ENCODE measurements around the gene PVALEF.

PVALEF gene

DNA sequence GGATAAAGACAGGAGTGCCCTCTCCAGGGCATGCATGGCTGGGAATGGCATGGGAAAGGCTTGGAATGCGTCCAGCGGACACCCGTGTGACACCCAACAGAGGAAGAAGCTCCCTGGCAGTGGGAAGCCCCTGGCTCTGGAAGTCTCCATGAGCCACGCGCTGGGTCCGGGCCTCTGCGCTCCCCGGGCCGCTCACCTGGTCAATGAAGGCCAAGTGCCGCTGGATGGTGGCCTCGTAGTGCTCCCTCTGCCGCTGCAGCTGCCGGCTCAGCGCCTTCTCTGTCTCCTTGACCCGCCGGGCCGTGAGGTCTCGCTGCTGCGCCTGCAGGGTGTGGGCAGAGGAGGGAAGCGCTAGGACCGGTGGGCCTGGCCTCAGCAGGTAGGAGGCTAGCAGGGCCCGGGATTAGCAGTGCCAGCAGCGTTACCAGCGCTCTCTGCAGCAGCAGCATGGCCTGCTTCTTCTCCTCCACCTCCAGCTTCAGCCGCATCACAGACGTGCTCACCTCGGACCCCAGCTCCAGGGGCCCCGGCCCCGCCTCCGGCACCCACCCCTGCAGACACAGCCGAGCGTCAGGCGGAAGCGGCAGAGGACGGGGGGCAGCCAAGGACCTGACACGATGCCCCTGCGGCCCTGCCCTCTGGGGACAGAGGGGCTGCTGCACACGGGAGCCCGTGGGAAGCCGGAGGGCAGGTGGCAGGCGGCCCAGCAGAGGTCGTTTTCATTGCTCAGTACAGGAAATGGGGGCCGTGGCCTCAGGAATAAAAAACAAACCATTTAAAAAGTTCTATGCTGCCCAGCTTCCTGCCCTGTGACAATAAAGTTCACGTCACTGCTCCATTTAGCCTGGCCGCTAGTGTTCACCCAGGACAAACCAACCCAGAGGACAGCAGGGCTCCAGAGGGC, 31.4 kb downstream of the PVALEF start:
- DNase-seq (ENCODE audit: low spot score) = no peak

DNA sequence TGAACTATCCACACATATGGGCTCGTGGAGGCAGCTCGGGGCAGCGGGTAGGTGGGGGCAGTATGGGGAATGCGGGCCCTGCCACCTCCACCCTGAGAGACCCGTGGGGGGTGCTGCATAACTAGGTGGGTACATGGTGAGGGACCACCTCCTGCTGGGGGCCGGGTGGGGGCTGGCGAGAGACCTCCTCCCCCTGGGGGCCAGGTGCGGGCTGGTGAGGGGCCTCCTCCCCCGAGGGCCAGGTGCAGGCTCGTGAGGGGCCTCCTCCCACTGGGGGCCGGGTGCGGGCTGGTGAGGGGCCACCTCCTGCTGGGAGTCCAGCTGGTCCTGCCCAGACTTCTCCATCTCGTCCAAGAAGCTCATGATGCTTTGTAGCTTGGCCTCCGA, 32.1 kb downstream of the PVALEF start:
- DNase-seq (ENCODE audit: low spot score) = no peak

DNA sequence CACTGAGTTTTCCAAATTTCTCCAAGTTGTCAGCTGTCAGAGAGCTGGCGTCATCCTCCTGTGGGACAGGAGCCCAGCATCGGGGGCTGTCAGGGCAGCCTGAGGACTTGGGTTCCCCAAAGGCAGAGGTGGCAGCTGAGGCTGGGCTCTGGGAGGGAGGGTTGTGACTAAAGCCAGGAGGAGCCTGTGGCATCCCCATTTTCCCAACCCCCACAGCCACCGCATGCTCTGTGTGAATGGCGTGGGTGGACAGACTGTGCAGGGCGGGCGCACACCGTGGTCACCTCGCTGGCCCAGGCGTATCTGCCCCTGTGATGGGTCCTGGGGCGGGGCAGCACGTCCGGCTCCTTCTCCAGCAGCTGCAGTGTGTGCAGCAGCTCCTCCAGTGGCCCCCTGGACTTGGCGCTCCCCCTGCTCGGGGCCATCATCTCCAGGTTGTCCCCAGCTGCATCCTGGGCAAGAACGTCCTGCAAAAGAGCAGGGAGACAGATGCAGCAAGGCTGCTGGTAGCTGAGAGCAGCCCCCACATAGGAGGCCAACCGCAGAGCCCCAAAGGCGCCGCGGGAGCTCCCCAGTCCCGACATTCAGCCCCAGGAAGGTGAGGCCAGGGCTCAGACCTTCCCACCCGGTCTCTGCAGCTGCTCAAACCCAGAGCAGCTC, 32.7 kb downstream of the PVALEF start:
- DNase-seq (ENCODE audit: low spot score) = no peak

DNA sequence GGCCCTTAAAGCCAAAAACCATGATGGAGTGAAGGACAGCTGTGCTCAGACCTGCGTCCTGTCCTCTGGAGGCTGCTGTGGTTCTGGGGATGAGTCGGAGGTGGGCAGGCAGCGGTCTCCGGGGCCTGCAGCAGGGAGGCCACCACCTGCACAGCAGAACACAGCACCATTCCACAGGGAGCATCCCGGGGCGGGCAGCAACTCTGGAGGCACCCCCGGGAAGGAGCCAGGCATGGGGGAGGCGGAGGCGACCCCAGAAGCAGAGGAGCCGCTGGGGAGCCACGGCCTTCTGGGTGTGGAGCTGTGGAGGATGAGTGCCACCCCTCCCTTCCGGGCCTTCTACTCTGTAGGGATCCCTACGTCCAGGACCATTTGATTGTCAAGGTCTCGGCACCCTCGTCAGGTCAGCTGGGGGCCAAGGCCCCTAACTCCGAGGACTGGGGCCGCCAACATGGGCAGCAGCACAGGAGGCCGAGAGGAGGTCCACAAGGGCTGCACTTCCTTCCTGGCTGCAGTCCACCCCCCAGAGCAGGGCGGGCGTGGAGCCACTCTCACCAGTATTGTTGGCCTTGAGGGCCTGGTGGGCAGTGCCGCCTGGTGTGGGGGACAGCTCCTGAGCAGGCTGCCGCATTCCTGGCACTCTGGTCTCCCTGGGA, 33.6 kb downstream of the PVALEF start:
- DNase-seq (ENCODE audit: low spot score) = no peak

DNA sequence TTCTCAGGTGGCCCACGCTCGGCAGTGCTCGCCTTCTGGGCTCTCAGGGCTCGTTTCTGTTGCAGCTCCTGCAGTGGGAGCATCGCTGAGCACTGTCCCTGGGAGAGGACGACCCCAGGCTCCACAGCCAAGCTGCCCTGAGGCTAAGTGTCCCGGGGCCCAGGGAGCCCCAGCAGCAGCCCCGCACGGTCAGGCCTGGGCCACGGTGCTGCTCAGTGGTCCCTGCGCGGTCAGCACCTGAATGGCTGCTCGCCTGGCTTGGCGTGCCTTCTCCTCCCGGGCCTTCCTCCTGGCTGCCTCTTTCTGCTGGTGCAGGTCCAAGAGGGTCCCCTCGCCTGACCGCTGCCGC, 34.1 kb downstream of the PVALEF start:
- no peak for DNase-seq (ENCODE audit: low spot score)

DNA sequence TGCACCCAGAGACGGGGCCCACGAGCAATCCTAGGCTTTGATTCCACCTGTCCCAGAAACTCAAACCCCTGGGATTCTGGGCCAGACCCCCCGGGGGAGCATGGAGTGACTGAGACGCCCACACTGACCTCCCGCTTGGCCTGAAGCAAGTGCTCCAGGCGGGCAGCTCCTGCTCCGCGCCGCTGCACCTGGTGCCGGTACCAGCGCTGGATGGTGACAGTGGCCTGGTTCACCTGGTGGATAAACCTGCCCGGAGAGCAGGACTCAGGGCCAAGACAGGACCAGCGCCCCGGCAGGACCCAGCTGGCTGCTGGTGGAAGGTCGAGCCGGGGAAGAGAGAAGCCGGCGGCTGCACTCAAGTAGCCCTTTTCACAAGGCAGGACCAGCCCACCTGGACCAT, 34.9 kb downstream of the PVALEF start:
- no peak for DNase-seq (ENCODE audit: low spot score)

DNA sequence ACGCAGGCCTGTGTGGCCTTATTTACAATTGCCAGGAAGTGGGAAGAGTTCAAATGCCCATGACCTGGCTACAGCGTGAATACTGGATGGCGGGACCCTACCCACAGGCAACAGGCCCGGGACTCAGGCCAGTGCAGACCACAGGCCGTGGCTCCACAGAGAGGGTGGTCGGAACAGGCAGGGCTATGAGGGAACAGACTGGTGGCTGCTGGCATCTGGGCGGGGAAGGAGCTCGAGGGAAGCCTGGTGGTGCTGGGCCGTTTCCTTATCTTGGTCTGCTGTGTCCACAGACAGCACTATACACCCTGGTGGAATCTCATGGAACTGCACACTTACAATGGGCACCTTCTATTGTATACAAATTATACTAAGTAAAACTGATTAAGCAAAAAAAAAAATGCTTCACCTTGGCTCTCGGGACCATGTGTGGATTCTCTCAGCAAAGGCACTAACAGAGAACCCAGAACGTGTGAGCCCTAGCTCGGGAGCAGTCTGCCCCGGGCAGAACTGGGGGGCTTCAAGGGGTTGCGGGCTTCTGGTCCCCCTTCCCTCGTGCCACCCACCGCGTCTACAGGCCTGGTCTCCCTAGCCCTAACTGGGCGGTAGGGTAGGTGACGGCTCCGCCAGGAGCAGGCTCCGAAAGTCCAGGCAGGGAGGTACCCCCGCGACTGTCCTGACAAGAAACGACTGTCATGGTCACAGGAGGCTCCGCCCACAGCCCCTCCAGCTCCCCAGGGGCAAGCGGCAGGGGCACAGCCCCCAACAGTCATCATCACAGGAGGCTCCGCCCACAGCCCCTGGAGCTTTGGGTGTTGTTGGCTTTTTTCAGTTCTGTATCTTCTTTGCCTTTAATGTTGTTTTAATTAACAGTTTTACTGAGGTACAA, 35.6 kb downstream of the PVALEF start:
- peak; percentile 32 for DNase-seq (ENCODE audit: low spot score)

DNA sequence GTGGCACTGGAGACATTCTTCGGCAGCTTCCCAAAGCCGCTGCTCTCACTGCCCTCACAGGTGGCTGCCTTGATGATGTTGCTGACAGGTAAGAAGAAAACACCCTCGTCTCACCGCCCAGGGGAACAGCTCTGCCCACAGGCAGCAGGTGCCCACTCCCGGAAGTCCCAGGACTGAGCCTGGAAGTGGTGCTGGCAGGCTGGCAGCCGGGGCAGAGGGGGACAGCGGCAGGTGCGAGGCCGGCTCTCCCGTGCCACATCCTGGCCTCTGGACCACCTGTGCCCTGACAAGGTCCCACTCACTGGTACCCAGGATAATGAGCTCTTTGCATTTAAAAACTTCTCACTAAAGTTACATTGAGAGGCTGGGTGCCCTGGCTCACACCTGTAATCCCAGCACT, 37.0 kb downstream of the PVALEF start:
- no peak for DNase-seq (ENCODE audit: low spot score)

DNA sequence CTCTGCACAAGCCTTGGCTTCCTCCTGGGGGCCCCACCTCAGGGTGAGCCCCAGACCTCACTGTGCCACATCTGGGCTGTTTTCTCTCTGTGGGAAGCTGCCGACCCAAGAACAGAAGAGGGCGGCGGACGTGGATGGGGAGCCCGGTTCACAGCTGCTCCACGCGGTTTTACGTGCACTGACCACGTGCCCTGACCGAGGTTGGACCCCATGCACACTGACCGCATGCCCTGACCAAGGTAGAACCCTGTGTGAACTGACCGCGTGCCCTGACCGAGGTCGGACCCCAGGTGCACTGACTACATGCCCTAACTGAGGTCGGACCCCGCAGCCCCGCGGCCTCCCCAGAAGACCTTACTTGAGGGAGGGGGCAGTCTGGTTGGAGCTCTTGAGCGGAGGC, 37.8 kb downstream of the PVALEF start:
- DNase-seq (ENCODE audit: low spot score) = no peak

DNA sequence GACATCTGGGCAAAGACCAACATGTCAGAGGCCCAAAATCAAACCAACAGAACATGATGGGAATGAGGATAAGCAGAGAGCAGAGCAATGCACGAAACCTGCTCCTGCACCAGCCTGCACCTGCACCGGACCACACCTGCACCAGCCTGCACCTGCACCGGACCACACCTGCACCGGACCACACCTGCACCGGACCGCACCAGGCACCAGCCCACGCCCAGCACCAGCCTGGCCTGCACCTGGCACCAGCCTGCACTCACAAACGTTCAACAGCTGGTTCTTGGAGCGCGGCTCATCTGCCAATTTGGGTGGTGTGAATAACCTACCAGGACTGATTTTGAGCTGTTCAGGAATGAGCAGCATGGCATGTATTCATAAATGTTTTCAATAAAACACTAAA, 39.3 kb downstream of the PVALEF start:
- DNase-seq (ENCODE audit: low spot score) = no peak

DNA sequence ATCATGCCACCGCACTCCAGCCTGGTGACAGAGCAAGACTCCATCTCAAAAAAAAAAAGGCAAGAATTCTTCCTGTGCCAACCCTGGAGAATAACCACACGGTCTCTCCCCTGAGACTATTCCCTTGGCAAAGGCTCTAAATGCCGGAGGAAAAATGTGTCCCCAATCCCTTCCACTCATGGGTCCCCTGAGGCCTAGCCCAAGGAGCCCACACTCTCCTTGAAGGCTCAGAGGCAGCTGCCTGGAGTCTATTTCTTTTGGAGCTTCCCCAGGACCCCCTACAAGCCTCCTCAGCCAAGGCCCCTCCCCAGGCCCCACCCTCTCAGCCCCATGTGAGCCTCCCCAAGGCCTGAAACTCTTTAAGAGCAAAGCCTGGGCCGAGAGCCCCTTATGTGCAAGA, 40.9 kb downstream of the PVALEF start:
- DNase-seq (ENCODE audit: low spot score) = no peak

DNA sequence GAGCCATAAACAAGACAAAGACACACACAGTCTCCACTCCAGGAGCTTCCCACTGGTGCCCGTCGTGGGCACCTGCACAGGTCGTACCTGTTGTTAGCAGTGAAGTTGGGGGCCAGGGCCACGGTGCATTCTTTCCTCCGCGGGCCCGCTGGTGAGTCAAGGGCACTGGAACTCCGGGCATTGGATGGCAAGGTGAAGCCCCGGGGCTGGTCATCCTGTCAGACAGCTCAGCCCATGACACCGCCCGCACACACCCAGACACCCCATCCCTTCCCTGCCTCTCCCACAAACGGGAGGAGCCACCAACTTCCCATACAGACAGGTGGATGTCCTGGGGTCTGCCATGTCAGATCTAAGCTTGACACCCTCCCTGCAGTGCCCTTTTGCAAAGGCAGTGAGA, 41.4 kb downstream of the PVALEF start:
- DNase-seq (ENCODE audit: low spot score) = no peak

DNA sequence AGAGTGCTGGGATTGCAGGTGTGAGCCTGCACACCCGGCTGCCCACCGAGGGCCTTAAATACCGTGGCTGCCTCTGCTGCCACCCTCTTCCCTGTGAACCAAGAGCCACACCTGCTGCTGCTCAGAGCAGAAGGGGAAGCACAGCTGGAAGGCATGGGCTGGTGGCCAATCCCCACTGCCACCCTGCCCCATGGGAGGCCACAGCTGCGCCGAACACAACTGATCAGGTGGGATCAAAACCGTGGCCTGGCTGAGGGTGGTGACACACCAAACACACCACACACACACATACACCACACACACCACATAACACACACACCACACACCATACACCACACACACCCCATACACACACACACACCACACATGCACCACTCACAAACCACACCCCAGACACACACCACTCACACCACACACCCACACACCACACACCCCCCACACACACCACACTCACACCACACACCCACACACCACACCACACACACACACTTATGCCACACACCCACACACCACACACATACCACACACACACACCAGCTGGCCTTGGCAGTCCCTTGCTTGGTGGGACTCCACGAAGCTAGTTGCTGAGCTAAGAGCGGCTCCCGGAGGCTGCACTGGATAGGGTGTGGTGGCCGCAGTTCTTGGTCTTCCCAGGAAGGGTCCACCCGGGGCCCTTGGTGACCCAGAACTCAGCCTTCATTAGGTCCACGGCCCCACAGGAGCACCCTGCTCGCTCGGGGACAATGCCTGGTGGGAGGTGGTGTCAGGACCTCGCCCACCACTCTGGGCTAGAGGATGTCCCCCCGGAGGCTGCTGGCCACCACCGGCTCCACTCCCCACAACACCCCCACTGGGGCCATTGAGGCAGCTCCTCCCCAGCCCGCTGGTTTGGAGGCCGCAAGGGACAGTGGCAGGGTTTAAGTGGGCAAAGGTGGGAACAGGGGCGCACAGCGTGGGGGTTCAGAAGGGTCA, 42.6 kb downstream of the PVALEF start:
- DNase-seq (ENCODE audit: low spot score) = no peak

DNA sequence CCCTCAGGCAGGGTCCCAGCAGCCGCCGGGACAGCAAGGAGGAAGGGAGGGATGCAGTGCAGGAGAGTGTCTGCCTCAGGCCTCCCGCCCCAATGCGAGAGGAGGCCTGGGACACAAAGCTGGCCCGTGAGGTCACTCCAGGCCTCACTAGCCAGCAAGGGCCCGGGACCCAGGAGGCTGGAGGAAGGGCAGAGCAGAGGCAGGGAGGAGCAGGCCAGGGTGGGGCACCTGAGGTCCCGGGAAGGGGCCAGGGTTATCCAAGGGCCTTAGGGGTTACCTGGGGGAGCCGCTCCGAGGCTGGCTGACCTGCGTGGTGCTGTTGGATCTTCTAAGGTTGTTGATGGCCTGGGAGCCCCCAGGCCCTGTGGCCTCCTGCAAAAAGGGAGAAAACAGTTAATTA, 43.3 kb downstream of the PVALEF start:
- no peak for DNase-seq (ENCODE audit: low spot score)

DNA sequence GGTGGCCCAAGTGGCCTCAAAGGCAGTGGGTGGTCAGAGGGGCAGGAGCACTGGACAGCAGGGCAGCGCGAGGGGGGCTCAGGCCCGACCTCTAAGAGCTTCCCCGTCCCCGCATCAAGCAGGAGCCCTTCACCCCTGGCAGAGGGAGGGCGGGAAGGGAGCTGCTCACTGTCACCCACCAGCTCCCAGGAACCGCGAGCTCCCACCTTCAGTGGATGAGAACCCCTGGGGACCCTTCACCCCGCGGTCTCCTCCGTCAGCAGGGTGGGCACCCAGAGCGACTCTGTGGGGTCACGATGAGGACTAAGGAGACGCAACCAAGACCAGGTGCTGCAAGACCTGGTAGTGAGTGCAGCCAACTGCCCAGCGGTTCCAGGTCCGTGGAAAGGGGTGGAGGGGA, 43.8 kb downstream of the PVALEF start:
- DNase-seq (ENCODE audit: low spot score) = no peak

DNA sequence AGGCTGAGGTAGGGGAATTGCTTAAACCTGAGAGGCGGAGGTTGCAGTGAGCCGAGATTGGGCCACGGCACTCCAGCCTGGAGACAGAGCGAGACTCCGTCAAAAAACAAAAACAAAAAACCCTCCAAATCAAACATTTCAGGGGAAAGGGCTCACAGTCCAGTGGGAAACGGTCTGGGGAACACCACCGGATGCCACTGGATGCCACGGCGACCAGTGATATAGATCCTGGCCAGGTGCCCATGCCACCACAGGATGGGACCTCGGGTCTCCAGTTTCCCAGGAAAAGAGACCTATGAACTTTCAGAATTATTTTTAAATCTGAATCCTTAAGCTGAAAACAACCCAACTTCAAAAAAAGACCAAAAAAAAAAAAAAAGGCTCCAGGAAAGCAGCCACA, 45.2 kb downstream of the PVALEF start:
- DNase-seq (ENCODE audit: low spot score) = no peak

DNA sequence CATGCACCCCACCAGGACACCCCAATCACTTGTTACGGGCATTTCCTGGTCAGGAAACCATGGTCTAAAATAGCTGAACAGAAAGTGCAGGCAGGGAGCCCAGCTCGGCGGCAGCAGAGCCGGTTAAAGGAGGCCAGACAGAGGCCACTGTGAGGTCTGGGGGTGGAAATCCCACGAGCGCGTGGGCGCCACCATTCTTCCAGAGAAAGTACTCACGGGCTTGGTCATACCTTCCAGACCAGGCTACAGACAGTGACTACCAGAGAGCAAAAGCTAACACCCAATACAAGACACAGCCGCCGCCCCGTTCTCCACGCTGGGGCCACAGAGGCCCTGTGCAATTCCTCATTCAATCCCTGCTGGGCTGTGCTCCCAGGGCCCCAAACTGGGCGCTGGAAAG, 45.6 kb downstream of the PVALEF start:
- no peak for DNase-seq (ENCODE audit: low spot score)

DNA sequence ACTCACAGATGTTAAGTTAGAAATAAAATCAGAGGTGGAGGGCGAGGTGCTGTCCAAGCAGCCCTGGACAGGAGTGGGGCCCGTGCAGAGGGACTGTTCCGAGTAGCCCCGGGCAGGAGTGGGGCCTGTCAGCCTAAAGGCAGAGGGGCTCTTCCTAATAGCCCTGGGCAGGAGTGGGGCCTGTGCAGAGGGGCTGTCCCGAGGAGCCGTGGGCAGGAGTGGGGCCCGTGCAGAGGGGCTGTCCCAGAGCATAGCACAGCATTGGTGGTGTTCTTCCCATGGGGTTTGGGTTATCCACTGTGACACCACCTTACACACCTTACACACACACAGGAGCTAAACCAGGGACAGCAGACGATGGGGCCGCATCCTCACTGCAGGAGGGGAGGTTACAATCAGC, 47.1 kb downstream of the PVALEF start:
- no peak for DNase-seq (ENCODE audit: low spot score)

DNA sequence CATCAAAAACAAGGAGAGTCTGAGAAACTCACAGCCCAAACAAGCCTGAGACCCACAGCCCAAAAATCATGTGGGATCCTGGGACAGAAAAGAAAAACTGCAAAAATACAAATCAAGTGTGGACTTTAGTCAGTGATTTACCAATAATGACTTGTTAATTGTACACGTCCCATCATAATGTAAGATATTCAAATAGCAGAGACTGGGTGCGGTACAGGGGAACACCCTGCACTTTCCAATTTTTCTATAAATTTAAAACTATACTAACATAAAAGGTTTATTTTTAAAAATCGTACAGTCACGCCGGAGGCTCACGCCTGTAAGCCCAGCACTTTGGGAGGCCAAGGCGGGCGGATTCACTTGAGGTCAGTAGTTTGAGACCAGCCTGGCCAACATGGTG, 48.7 kb downstream of the PVALEF start:
- no peak for DNase-seq (ENCODE audit: low spot score)

DNA sequence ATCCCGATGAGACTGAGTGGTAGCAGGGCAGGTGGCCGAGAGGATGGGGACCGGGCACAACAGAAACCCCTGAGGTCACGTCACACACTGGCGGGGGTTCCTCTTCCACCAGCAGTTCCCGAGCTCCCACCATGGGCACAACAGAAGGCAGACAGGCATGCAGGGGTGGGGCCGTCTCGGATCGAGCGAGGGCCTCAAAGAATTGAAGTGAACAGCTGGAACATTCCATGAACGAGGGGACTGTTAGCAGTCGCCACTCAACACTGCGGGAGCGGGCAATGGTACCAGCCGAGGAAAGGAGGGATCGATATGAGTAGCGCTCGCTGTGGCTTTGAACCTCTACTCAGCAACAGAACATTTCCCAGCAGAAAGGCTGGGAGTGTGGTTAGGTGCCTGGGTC, 52.2 kb downstream of the PVALEF start:
- no peak for DNase-seq (ENCODE audit: low spot score)

DNA sequence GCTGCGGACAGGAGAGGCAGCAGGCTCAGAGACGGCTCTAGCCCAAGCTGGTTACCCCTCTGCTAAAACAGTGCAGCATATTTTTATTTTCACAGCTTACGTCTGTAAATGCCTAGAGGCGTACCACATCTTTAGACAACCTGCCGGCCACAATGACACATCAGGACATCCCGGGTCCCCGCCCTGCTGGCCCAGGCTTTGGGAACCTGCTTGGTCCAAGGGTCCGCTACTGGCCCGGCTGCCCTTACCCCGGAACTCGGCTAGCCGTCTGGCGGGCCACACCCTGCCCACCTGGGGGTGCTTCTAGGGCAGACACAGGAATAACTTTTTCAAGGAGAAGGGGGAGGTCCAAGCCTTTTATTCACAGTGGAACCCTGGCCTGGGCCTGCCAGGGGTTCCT, 53.2 kb downstream of the PVALEF start:
- no peak for DNase-seq (ENCODE audit: low spot score)

Data from LoVo (cell line).